GM18502 (cell line): ENCODE measurements around the gene JKAMP.

Source experiments
- ATAC-seq: cut with Tn5 transposase; IDR thresholded peaks from one replicate; pipeline ENCODE4 v1.9.1; 2021; ENCODE audit warnings: mild to moderate bottlenecking; ENCODE audit not compliant: unreplicated experiment, poor library complexity

The JKAMP gene

GRCh38 chr14:59534361-59534987 lies 50.2 kb downstream of the JKAMP start:
- no peak for ATAC-seq

DNA sequence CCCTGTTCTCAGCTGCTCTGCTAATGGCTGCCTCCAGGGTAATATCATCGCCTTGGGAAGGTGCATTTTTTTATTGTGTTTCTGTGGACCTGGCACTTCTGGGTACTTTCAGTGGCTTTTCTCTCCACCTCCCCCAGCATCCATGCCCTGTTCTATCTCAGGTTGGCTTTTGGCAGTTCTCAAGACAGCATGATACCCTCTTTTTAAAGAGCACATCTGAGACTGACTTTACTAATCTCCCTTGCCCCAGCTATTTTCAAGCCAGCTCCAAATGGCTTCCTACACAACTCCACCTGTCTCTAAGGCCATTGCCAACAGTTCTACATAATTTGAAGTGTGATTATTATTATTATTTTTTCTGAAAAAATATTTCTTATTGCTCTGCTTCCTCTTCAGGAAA lies 53.2 kb downstream of the JKAMP start:
- ATAC-seq, result no peak

DNA sequence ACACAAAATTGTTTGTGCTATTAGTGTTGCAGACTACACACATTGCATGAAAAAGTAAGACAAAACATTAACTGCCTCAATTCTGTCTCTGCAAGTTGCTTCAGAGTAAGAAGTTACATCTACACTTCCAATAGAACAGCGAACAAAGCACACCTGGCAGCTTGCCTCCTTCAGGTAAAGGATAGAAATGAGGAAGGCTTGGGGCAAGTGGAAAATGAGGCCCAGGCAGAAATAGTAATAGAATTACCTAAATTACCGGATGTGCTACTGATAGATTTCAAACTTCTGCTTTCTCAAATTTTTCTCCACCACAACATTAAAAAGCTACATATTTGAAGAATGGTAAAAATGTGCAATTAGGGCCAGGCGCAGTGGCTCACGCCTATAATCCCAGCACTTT lies 54.6 kb downstream of the JKAMP start:
- ATAC-seq, result no peak

DNA sequence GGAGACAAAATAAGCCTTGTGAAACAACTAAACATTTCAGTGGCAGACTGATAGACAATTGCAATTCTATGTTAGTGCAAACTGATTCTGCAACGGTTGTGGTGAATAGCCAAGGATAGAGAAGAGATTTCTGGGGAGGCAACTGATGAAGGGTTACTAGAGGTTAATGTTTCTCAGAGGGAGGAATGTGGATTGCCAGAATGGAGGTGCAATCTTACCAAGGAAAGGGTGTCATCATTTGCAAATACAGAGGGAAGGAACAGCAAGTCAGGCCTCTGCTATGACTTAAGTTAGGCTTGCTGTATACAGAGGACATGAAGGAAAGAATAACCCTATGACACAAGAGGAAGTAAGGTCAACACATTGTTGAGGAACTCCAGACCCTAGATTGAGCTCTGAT lies 56.5 kb downstream of the JKAMP start:
- no peak for ATAC-seq

DNA sequence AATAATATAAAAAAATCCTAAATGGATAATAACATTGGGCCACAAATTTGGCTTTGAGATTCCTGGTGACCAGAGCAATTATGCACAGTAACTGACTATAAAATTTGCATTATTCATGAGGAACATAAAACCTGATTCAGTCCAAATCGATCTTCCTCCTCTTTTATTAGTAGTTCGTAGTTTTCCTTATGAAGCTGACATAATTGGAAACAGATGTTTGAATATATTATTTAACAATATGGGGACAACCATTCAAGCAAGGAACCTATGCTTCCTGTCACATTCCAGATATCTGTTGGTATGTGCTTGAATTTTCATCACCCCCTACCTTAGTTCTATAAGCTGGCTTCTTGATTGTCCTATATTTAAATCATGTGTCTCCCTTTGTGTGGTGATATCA lies 57.4 kb downstream of the JKAMP start:
- ATAC-seq, result no peak

- no peak for ATAC-seq
Measured at GRCh38 chr14:59543873-59544272, 59.6 kb downstream of the JKAMP start.

DNA sequence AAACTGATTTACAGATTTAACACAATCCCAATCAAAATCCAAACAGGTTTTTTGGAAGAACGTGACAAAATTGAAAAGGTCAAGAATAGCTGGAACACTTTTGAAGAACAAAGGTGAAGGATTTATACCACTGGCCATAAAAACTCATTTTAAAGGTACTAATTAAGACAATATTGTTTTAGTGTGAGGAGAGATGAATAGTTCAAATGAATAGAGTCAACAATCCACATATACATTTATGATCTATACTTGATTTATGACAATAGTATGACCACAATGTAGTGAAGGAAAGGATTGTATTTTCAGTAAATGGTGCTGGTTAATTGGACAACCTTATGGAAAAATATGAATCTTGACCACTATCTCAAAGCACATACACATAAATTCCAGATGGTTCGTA lies 63.0 kb downstream of the JKAMP start:
- no peak for ATAC-seq
